ENCODE data around the gene MMP11.

MMP11 gene

DNA sequence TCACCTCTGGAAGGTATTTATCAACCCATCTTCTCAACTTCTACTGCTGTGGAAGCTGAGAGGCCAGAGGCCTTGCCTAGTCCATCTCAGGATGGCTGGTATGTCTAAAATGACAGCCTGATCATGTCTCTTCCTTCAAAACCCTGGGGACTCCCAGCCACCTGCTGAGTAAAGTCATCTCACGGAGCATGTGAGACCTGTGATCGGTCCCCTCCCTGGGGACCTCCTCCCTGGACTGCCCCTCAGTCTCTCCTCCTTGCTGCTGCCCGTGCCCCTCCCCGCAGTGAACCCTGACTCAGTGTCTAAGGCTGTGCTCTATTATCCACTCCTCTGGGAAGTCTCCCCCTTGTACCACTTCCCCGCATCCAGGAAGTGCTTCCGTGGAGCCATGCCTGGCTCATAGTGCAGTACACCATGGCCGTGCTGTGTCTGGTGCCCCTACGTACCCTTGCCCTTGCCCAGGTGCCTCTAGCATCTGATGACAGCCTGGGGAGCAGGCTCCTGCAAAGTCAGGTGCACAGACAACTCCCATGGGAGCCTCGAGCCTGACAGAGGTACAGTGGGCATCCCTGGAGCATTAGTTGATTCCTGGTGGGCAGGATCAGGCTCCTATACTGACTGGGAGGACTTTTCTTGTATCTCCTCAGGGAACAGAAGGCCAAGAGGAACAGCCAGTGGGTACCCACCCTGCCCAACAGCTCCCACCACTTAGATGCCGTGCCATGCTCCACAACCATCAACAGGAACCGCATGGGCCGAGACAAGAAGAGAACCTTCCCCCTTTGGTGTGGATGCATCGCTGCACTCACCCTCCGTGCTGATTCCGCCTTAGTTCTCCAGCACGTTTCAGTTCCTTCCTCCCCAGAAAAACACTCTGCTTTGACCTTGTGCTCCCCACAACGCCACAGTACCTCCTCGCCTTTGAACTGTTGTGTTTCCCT lies 27.9 kb downstream of the MMP11 start:
- H3K27me3 ChIP-seq (ENCODE audit: control insufficient read depth, insufficient read depth, low read length) = no peaks in the 10 kb centered on the region
- H3K4me1 ChIP-seq (ENCODE audit: control insufficient read depth, insufficient read depth, low read length) = no peaks in the 10 kb centered on the region
- H3K9ac ChIP-seq (ENCODE audit: low read depth, low read length) = no peak overlapping the region
- no peaks in the 10 kb centered on the region for H3K9me3 ChIP-seq (ENCODE audit: control insufficient read depth, insufficient read depth, low read length)
- peaks cover 49% of the 10 kb centered on the region for H3K36me3 ChIP-seq (ENCODE audit: control insufficient read depth, insufficient read depth, low read length)
- H3K4me3 ChIP-seq (ENCODE audit: low read depth, low read length) = no peak overlapping the region

DNA sequence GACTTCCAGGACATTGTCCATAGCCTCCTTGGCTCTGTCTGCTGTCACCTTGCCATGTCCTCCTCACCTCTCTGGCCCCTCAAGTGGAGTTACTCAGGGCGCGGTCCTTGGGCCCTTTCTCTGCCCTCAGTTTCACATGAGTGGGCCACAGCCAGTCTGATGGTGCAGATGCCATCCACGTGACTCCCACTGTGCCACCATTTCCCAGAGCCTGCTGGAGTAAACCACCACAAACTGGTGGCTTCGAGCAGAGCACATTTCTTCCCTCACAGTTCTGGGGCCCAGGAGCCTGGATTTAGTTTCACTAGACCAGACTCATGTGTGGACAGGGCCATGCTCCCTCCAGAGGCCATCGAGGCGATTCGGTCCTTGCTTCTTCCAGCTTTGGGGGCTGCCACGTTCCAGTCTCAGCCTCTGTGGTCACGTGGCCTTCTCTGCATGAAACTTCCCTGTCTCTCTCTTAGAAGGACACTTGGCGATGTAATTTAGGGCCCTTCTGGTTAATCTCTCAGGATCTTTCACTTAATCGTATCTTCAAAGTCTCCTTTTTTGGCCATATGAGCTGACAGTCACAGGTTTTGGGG lies 28.7 kb downstream of the MMP11 start:
- no peak overlapping the region for H3K4me3 ChIP-seq (ENCODE audit: low read depth, low read length)
- no peaks in the 10 kb centered on the region for H3K9me3 ChIP-seq (ENCODE audit: control insufficient read depth, insufficient read depth, low read length)
- H3K9ac ChIP-seq (ENCODE audit: low read depth, low read length) = no peak overlapping the region
- no peaks in the 10 kb centered on the region for H3K4me1 ChIP-seq (ENCODE audit: control insufficient read depth, insufficient read depth, low read length)
- H3K27me3 ChIP-seq (ENCODE audit: control insufficient read depth, insufficient read depth, low read length) = no peaks in the 10 kb centered on the region
- H3K36me3 ChIP-seq (ENCODE audit: control insufficient read depth, insufficient read depth, low read length) = peaks cover 52% of the 10 kb centered on the region

DNA sequence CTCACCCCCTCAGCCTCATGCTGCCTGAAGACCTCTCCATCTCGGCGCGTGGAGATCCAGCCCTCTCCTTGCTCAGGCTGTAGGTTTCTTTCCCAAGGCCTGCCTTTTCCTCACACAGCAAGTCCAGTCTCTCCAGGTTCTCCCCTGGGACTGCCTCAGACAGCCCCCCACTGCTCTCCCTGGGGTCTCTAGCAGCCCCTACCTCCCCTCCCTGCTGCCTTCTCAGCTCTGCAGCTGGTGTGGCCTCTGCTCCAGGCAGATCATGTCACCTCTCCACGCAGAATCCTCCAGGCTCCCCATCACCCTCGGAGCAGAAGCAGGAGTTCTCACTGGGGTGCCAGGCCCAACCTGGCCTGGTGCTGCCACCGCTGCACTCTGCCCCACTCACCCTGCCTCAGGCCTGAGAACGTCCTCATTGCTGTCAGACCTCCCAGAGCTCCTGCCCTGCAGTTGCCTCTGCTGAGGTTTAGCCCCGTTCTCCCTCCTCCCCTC lies 29.3 kb downstream of the MMP11 start:
- H3K9ac ChIP-seq (ENCODE audit: low read depth, low read length) = no peak overlapping the region
- H3K36me3 ChIP-seq (ENCODE audit: control insufficient read depth, insufficient read depth, low read length) = peaks cover 56% of the 10 kb centered on the region
- no peaks in the 10 kb centered on the region for H3K4me1 ChIP-seq (ENCODE audit: control insufficient read depth, insufficient read depth, low read length)
- no peaks in the 10 kb centered on the region for H3K9me3 ChIP-seq (ENCODE audit: control insufficient read depth, insufficient read depth, low read length)
- no peak overlapping the region for H3K4me3 ChIP-seq (ENCODE audit: low read depth, low read length)
- H3K27me3 ChIP-seq (ENCODE audit: control insufficient read depth, insufficient read depth, low read length) = no peaks in the 10 kb centered on the region

DNA sequence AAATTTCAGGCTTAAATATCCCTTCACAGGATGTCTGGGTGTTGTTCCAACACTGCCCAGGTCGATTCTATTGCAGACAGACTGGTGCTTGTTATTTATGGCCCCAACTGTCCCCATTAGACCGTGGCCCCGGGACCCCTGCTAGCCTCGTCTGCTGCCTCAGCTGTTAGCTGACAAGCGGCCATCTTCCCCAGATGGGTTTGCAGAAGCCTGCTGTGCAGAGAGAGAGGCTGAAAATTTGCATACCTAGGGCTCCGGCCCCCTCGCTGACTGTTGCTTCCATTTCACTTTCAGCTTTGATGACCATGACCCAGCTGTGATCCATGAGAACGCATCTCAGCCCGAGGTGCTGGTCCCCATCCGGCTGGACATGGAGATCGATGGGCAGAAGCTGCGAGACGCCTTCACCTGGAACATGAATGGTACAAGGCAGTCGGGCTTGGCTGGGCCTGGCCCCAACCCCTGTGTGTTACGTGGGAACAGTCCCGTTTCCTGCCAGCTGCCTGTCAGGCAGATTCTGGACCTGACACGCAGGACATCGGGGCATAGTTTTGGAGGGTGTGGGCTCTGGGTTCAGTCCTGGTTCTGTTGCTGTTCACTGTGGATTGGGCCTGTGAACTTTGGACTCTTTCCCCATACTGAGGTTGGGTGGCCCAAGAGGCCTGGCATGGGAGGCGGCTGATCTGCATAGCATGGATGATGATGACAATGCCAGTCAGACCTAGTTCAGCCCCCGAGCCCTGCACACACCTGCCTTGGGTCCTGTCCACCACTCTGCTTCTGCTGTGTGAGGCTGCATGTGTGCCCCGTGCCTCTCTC lies 30.6 kb downstream of the MMP11 start:
- Histone ChIP-seq H3K4me3 (ENCODE audit: low read depth, low read length) (no peak overlapping the region), H3K4me1 (ENCODE audit: control insufficient read depth, insufficient read depth, low read length) (no peaks in the 10 kb centered on the region), H3K36me3 (ENCODE audit: control insufficient read depth, insufficient read depth, low read length) (peaks cover 54% of the 10 kb centered on the region)

DNA sequence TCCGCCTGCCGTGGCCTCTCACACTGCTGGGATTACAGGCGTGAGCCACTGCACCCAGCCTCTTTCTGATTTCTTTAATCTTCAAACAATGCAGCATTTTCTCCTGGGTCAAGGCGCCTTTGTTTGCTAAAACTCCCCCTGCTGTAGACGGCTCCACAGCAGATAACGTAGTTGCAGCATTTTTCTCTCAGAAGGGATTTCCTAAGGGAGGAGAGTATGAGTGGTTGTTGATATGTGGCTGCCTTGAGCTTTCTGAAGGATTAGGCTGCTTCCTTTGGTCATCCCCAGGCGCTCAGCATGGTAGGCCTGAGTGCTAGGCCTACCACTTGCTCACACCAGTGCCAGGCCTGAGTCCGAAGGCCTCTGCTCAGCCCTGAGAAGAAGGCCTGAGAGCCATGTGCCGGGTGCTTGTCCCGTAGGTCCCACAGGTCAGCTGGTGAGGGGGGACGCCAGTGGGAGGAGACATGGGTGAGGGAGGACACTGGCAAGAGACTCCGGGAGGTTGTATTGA lies 32.2 kb downstream of the MMP11 start:
- Histone ChIP-seq H3K36me3 (ENCODE audit: control insufficient read depth, insufficient read depth, low read length) (peaks cover 50% of the 10 kb centered on the region), H3K9me3 (ENCODE audit: control insufficient read depth, insufficient read depth, low read length) (no peaks in the 10 kb centered on the region), H3K9ac (ENCODE audit: low read depth, low read length) (no peak overlapping the region), H3K4me3 (ENCODE audit: low read depth, low read length) (no peak overlapping the region), H3K27me3 (ENCODE audit: control insufficient read depth, insufficient read depth, low read length) (no peaks in the 10 kb centered on the region), H3K4me1 (ENCODE audit: control insufficient read depth, insufficient read depth, low read length) (no peaks in the 10 kb centered on the region)

More for the DNA sequence above, 30.6 kb downstream of the MMP11 start:
- no peaks in the 10 kb centered on the region for H3K27me3 ChIP-seq (ENCODE audit: control insufficient read depth, insufficient read depth, low read length)
- no peak overlapping the region for H3K9ac ChIP-seq (ENCODE audit: low read depth, low read length)
- no peaks in the 10 kb centered on the region for H3K9me3 ChIP-seq (ENCODE audit: control insufficient read depth, insufficient read depth, low read length)

DNA sequence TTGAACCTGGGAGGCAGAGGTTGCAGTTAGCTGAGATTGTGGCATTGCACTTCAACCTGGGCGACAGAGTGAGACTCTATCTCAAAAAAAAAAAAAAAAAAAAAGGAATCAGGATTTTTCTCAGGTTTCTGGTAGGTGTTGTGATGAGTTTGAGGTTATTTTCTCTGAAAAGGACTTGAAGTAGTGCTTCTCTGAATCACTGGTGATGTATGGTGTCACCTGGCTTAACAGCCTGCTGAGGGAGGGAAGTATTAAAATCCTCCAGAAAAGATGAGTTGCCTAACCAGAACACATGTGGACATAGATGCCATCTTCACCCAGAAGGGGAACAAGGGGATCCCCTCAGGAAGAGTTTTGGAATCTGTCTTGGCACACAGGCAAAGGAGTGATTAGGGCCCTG lies 34.2 kb downstream of the MMP11 start:
- H3K9me3 ChIP-seq (ENCODE audit: control insufficient read depth, insufficient read depth, low read length) = no peaks in the 10 kb centered on the region
- no peak overlapping the region for H3K4me3 ChIP-seq (ENCODE audit: low read depth, low read length)
- H3K27me3 ChIP-seq (ENCODE audit: control insufficient read depth, insufficient read depth, low read length) = no peaks in the 10 kb centered on the region
- no peak overlapping the region for H3K9ac ChIP-seq (ENCODE audit: low read depth, low read length)
- no peaks in the 10 kb centered on the region for H3K4me1 ChIP-seq (ENCODE audit: control insufficient read depth, insufficient read depth, low read length)
- H3K36me3 ChIP-seq (ENCODE audit: control insufficient read depth, insufficient read depth, low read length) = peaks cover 34% of the 10 kb centered on the region

DNA sequence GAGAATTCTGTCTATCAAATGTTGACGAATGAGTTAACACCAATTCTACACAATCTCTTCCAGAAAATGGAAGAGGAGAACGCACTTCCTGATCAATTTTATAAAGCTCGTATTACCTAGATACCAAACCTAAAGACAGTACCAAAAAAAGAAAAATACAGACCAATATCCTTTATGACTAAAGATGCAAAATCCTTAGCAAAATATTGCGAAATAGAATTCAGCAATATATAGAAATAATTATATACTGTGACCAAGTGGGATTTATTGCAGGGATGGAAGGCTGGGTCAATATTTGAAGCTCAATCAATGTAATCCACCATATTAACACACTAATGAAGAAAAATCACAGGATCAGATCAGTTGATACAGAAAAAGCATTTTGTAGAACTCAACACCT lies 39.7 kb downstream of the MMP11 start:
- no peak overlapping the region for H3K4me3 ChIP-seq (ENCODE audit: low read depth, low read length)
- H3K9me3 ChIP-seq (ENCODE audit: control insufficient read depth, insufficient read depth, low read length) = no peaks in the 10 kb centered on the region
- peaks cover 18% of the 10 kb centered on the region for H3K36me3 ChIP-seq (ENCODE audit: control insufficient read depth, insufficient read depth, low read length)
- no peaks in the 10 kb centered on the region for H3K27me3 ChIP-seq (ENCODE audit: control insufficient read depth, insufficient read depth, low read length)
- no peak overlapping the region for H3K9ac ChIP-seq (ENCODE audit: low read depth, low read length)
- H3K4me1 ChIP-seq (ENCODE audit: control insufficient read depth, insufficient read depth, low read length) = no peaks in the 10 kb centered on the region

DNA sequence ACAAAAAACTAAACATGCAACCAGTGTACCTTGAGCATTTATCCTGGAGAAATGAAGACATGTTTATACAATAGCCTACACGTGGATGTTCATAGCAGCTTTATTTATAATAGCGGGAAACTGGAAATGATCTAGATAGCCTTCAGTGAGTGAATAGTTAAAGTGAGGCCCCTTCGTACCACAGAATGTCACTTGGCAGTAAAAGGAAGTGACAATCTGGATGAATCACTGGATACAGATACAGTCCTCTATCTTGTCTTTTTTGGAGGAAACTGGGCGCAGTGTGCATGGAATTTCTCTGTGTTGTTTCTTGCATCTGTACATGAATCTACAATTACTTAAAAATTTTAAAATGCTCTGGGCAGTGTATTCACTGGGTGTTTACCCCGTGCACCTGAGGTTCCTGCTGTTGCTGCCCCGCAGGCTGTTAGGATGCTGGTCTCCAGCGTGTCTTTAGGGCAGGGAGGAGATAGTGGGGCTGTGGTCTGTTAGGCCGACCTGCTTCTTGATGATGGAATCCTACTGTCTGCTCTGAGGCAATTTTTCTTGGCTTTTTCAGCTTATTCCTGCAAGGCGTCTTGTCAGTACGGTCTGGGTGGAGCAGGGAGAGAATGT lies 43.0 kb downstream of the MMP11 start:
- Histone ChIP-seq H3K9ac (ENCODE audit: low read depth, low read length) (no peak overlapping the region), H3K4me3 (ENCODE audit: low read depth, low read length) (no peak overlapping the region), H3K9me3 (ENCODE audit: control insufficient read depth, insufficient read depth, low read length) (no peaks in the 10 kb centered on the region), H3K27me3 (ENCODE audit: control insufficient read depth, insufficient read depth, low read length) (no peaks in the 10 kb centered on the region), H3K4me1 (ENCODE audit: control insufficient read depth, insufficient read depth, low read length) (no peaks in the 10 kb centered on the region), H3K36me3 (ENCODE audit: control insufficient read depth, insufficient read depth, low read length) (peaks cover 22% of the 10 kb centered on the region)

DNA sequence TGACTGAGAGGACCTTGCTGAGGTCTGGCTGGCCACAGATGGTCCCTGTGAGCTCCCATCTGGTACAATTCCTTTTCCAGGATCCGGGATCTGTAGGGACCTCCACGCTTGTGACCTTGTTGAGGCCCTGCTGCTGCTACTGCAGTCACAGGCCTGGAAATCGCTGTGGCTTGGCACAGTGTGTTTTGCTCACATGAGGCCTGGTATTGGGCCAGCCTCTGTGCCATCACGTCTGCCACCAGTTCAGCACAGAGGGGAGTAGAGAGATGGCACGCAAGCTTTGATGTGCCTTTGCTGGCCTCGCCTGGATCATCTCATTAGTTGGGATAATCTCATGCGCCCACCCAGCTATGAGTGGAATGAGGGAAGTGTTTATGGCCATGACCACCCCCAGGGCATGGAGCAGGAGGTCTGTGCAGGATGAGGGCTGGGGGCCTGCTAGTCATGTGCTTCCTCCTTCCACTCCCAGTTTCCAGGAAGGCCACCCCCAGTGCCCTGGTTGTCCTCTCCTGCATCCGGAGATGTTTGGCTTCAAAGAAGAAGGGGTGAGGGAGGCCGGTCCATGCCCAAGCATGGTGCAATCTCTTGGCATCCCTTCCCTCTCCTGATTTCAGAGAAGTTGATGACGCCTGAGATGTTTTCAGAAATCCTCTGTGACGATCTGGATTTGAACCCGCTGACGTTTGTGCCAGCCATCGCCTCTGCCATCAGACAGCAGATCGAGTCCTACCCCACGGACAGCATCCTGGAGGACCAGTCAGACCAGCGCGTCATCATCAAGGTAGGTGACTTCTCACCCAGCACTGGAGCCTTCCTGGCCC lies 43.7 kb downstream of the MMP11 start:
- H3K36me3 ChIP-seq (ENCODE audit: control insufficient read depth, insufficient read depth, low read length) = peaks cover 29% of the 10 kb centered on the region
- H3K9ac ChIP-seq (ENCODE audit: low read depth, low read length) = no peak overlapping the region
- no peak overlapping the region for H3K4me3 ChIP-seq (ENCODE audit: low read depth, low read length)
- H3K27me3 ChIP-seq (ENCODE audit: control insufficient read depth, insufficient read depth, low read length) = no peaks in the 10 kb centered on the region
- no peaks in the 10 kb centered on the region for H3K4me1 ChIP-seq (ENCODE audit: control insufficient read depth, insufficient read depth, low read length)
- H3K9me3 ChIP-seq (ENCODE audit: control insufficient read depth, insufficient read depth, low read length) = no peaks in the 10 kb centered on the region

DNA sequence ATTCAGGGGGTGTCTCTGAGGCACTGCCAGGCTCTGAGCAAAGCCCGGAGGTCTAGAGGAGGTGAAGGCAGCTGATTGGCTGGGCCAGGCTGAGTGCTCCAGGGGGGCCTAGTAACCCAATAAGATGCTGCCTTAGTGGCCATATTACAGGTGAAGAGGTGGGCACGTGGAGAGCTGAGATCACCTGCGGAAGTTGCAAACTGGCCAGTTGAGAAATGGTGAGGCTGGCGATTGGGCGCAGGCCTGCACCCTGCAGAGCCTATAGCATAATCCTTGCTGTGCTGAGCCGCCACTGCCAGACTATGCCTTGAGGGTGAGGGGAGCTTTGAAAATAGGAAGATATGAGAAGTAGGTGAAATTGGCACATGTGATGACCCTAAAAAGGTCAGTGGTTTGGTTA lies 44.5 kb downstream of the MMP11 start:
- no peak overlapping the region for H3K4me3 ChIP-seq (ENCODE audit: low read depth, low read length)
- H3K27me3 ChIP-seq (ENCODE audit: control insufficient read depth, insufficient read depth, low read length) = no peaks in the 10 kb centered on the region
- H3K9ac ChIP-seq (ENCODE audit: low read depth, low read length) = no peak overlapping the region
- H3K4me1 ChIP-seq (ENCODE audit: control insufficient read depth, insufficient read depth, low read length) = no peaks in the 10 kb centered on the region
- H3K9me3 ChIP-seq (ENCODE audit: control insufficient read depth, insufficient read depth, low read length) = no peaks in the 10 kb centered on the region
- peaks cover 29% of the 10 kb centered on the region for H3K36me3 ChIP-seq (ENCODE audit: control insufficient read depth, insufficient read depth, low read length)

Data from iPS-15b (cell line).